H1 (cell line): ENCODE results near the gene SLC9C1. TPM values are rescaled to one million over a fixed set of nuclear protein-coding genes. Genes with fewer than 3 reads are reported as not detected.

ENCODE experiments used
- CTCF ChIA-PET: fragments of 300-600 bp; sonication (Branson Sonifier 250); formaldehyde crosslinking; loops from one replicate; lab custom pipeline; 2021; ENCODE audit not compliant: partially characterized antibody; lab: Charles Lee
- POLR2A ChIA-PET: fragments of 300-600 bp; sonication (Branson Sonifier 250); formaldehyde crosslinking; loops from one replicate; lab custom pipeline; 2021; ENCODE audit warnings: inconsistent platforms; ENCODE audit not compliant: partially characterized antibody; lab: Charles Lee
- DNase-seq, 2 experiments: peaks; one replicate each; pipeline versions ENCODE4 v3.0.0 to v3.0.0-alpha.2; 2010 to 2022; ENCODE audit warnings: low spot score in 2 of 2, low read depth in 1 of 2, mixed read lengths in 1 of 2
- FAIRE-seq: peaks from 2 replicates; lab custom pipeline; 2011; peaks lifted over from hg19 to GRCh38; lab: Jason Lieb, UNC
- H2AFZ ChIP-seq: 2 replicates; pipeline ENCODE4 v1.8.1; 2012; ENCODE audit warnings: low read length, inconsistent platforms
- H2AK5ac ChIP-seq: 2 replicates; pipeline ENCODE4 v1.6.1; 2013; ENCODE audit warnings: low read depth, low read length
- H2BK120ac ChIP-seq: replicated peaks from 2 replicates; pipeline ENCODE3; 2013; ENCODE audit warnings: low read depth, low read length, inconsistent platforms
- H2BK12ac ChIP-seq: 2 replicates; pipeline ENCODE4 v1.6.1; 2013; ENCODE audit warnings: low read depth, low read length
- H2BK15ac ChIP-seq: 2 replicates; pipeline ENCODE4 v1.6.1; 2013; ENCODE audit warnings: low read length
- H2BK20ac ChIP-seq: 2 replicates; pipeline ENCODE4 v1.6.1; 2013; ENCODE audit warnings: low read length
- H2BK5ac ChIP-seq: 2 replicates; pipeline ENCODE4 v1.6.1; 2013; ENCODE audit warnings: low read depth, low read length
- H3K14ac ChIP-seq: 2 replicates; pipeline ENCODE4 v1.6.1; 2013; ENCODE audit warnings: inconsistent platforms; ENCODE audit not compliant: insufficient read length
- H3K18ac ChIP-seq: 2 replicates; pipeline ENCODE4 v1.6.1; 2013; ENCODE audit warnings: low read length; ENCODE audit errors: extremely low read depth
- H3K23ac ChIP-seq: 2 replicates; pipeline ENCODE4 v1.6.1; 2013; ENCODE audit warnings: inconsistent platforms; ENCODE audit not compliant: insufficient read length
- H3K23me2 ChIP-seq: 2 replicates; pipeline ENCODE4 v1.6.1; 2013; ENCODE audit warnings: low read depth, low read length
- H3K27ac ChIP-seq: 2 replicates; pipeline ENCODE4 v1.6.1; 2011; ENCODE audit warnings: low read depth, low read length, inconsistent platforms
- H3K27me3 ChIP-seq, 4 experiments: replicated peaks in 1 of 4; 1 replicate in 1 of 4; 2 replicates in 3 of 4; pipeline versions ENCODE4 v1.6.1 to v1.8.1; 2011 to 2013; ENCODE audit warnings: low read length in 3 of 4, mild to moderate bottlenecking in 3 of 4, inconsistent platforms in 2 of 4, mixed read lengths in 2 of 4, moderate library complexity in 1 of 4; ENCODE audit not compliant: control insufficient read depth in 3 of 4, insufficient read depth in 3 of 4; ENCODE audit errors: extremely low read depth in 1 of 4
- H3K36me3 ChIP-seq, 4 experiments: 2 replicates each; pipeline versions ENCODE4 v1.6.1 to v1.8.1; 2011 to 2013; ENCODE audit warnings: mild to moderate bottlenecking in 4 of 4, low read length in 3 of 4, moderate library complexity in 2 of 4, control low read depth in 1 of 4, inconsistent platforms in 1 of 4; ENCODE audit not compliant: insufficient read depth in 4 of 4, control insufficient read depth in 2 of 4
- H3K4ac ChIP-seq: replicated peaks from 2 replicates; pipeline ENCODE3; 2013; ENCODE audit warnings: low read length, low read depth, mixed read lengths, inconsistent platforms; ENCODE audit not compliant: insufficient read length
- H3K4me1 ChIP-seq, 4 experiments: replicated peaks in 1 of 4; 1 replicate in 1 of 4; 2 replicates in 3 of 4; pipeline versions ENCODE4 v1.6.1 to v1.8.1; 2011 to 2013; ENCODE audit warnings: low read length in 3 of 4, inconsistent platforms in 2 of 4, mixed read lengths in 1 of 4; ENCODE audit not compliant: insufficient read depth in 4 of 4, control insufficient read depth in 3 of 4
- H3K4me2 ChIP-seq, 2 experiments: 2 replicates each; pipeline versions ENCODE4 v1.6.1 to v1.8.1; 2011 to 2013; ENCODE audit warnings: low read depth in 2 of 2, low read length in 2 of 2, control low read depth in 1 of 2, inconsistent platforms in 1 of 2, mild to moderate bottlenecking in 1 of 2; ENCODE audit not compliant: insufficient read depth in 1 of 2
- H3K4me3 ChIP-seq, 4 experiments: fragments of 200-600, 300-600 bp in 1 of 4; sonication (generic), shearing (Covaris generic), sonication (Bioruptor Twin) in 1 of 4; 2 replicates each; pipeline versions ENCODE4 v1.5.1 to v1.8.1; 2011 to 2016; ENCODE audit warnings: low read length in 4 of 4, low read depth in 3 of 4, control low read depth in 2 of 4, inconsistent platforms in 2 of 4, mild to moderate bottlenecking in 2 of 4, mixed read lengths in 1 of 4, moderate library complexity in 1 of 4; ENCODE audit not compliant: insufficient read depth in 2 of 4; ENCODE audit errors: extremely low read depth in 1 of 4
- H3K56ac ChIP-seq: replicated peaks from 2 replicates; pipeline ENCODE3; 2013; ENCODE audit warnings: low read depth, mild to moderate bottlenecking, mixed read lengths, low read length, inconsistent platforms; ENCODE audit not compliant: insufficient read length
- H3K79me1 ChIP-seq: 2 replicates; pipeline ENCODE4 v1.6.1; 2013; ENCODE audit warnings: low read depth, low read length, control low read depth
- H3K79me2 ChIP-seq, 2 experiments: 2 replicates each; pipeline versions ENCODE4 v1.6.1 to v1.8.1; 2012 to 2013; ENCODE audit warnings: low read length in 2 of 2, mild to moderate bottlenecking in 2 of 2, inconsistent platforms in 1 of 2; ENCODE audit not compliant: insufficient read depth in 2 of 2, control insufficient read depth in 1 of 2
- H3K9ac ChIP-seq, 4 experiments: replicated peaks in 1 of 4; 1 replicate in 1 of 4; 2 replicates in 3 of 4; pipeline versions ENCODE4 v1.6.1 to v1.8.1; 2011 to 2013; ENCODE audit warnings: low read depth in 3 of 4, low read length in 3 of 4, control low read depth in 2 of 4, mild to moderate bottlenecking in 2 of 4, moderate library complexity in 2 of 4, inconsistent platforms in 1 of 4; ENCODE audit errors: extremely low read depth in 1 of 4
- H3K9me3 ChIP-seq, 2 experiments: 2 replicates each; pipeline versions ENCODE4 v1.6.1 to v1.8.1; 2012 to 2013; ENCODE audit warnings: mild to moderate bottlenecking in 2 of 2, moderate library complexity in 2 of 2, control low read depth in 1 of 2, inconsistent platforms in 1 of 2, low read depth in 1 of 2, low read length in 1 of 2, mixed read lengths in 1 of 2; ENCODE audit not compliant: insufficient read depth in 2 of 2
- H4K20me1 ChIP-seq, 2 experiments: replicated peaks in 1 of 2; 2 replicates each; pipeline versions ENCODE3 to v1.8.1; 2011 to 2013; ENCODE audit warnings: inconsistent platforms in 2 of 2, low read length in 2 of 2, mild to moderate bottlenecking in 1 of 2; ENCODE audit not compliant: insufficient read depth in 2 of 2, control insufficient read depth in 1 of 2
- H4K5ac ChIP-seq: 2 replicates; pipeline ENCODE4 v1.6.1; 2013; ENCODE audit warnings: low read length, low read depth, mixed read lengths, inconsistent platforms; ENCODE audit not compliant: insufficient read length
- H4K8ac ChIP-seq: 2 replicates; pipeline ENCODE4 v1.8.0; 2013; ENCODE audit warnings: mild to moderate bottlenecking, moderate library complexity, low read length, inconsistent platforms; ENCODE audit not compliant: insufficient read depth; ENCODE audit errors: extremely low read depth
- H4K91ac ChIP-seq: replicated peaks from 2 replicates; pipeline ENCODE3; 2013; ENCODE audit warnings: low read length, mixed read lengths, inconsistent platforms; ENCODE audit not compliant: insufficient read length
- CHD1 ChIP-seq: IDR thresholded peaks from 2 replicates; pipeline ENCODE4 v1.6.1; 2012; ENCODE audit warnings: low read depth, low read length, improper control_type of control experiment
- CHD2 ChIP-seq: IDR thresholded peaks from 2 replicates; pipeline ENCODE4 v1.6.1; 2012; ENCODE audit warnings: low read length, improper control_type of control experiment
- EP300 ChIP-seq, 2 experiments: IDR thresholded peaks; 1 replicate in 1 of 2; 2 replicates in 1 of 2; pipeline ENCODE4 v1.6.1; 2011 to 2012; ENCODE audit warnings: low read depth in 2 of 2, low read length in 2 of 2, mild to moderate bottlenecking in 2 of 2, borderline replicate concordance in 1 of 2, inconsistent platforms in 1 of 2, moderate library complexity in 1 of 2
- GTF2F1 ChIP-seq: IDR thresholded peaks from 2 replicates; pipeline ENCODE4 v1.6.1; 2012; ENCODE audit warnings: low read depth, low read length, improper control_type of control experiment, borderline replicate concordance
- HDAC6 ChIP-seq: IDR thresholded peaks from one replicate; pipeline ENCODE4 v1.7.1; 2012; ENCODE audit warnings: low read depth, mild to moderate bottlenecking, inconsistent platforms, low read length, moderate library complexity
- JUND ChIP-seq: IDR thresholded peaks from 2 replicates; pipeline ENCODE4 v1.6.1; 2011; ENCODE audit warnings: mild to moderate bottlenecking, improper control_type of control experiment, low read length
- KDM5A ChIP-seq: fragments of 200-600 bp; IDR thresholded peaks from 2 replicates; pipeline ENCODE4 v1.7.1; 2012; ENCODE audit warnings: mild to moderate bottlenecking, low read length, inconsistent platforms, mixed read lengths
- NANOG ChIP-seq: IDR thresholded peaks from 2 replicates; pipeline ENCODE4 v1.6.1; 2011; ENCODE audit warnings: low read length, low read depth, mild to moderate bottlenecking, inconsistent platforms; ENCODE audit not compliant: insufficient read depth, poor library complexity, severe bottlenecking
- NRF1 ChIP-seq: IDR thresholded peaks from 2 replicates; pipeline ENCODE4 v1.6.1; 2011; ENCODE audit warnings: mild to moderate bottlenecking, low read depth, low read length, improper control_type of control experiment
- POU5F1 ChIP-seq: IDR thresholded peaks from 2 replicates; pipeline ENCODE4 v1.6.1; 2011; ENCODE audit warnings: low read depth, mild to moderate bottlenecking, low read length, moderate library complexity
- RAD21 ChIP-seq, 2 experiments: IDR thresholded peaks in 1 of 2; conservative IDR thresholded peaks in 1 of 2; 2 replicates each; pipeline ENCODE4 v1.6.1; 2011; ENCODE audit warnings: low read depth in 2 of 2, low read length in 2 of 2, improper control_type of control experiment in 1 of 2, inconsistent platforms in 1 of 2, mild to moderate bottlenecking in 1 of 2, moderate library complexity in 1 of 2
- RBBP5 ChIP-seq: IDR thresholded peaks from 2 replicates; pipeline ENCODE4 v1.7.1; 2012; ENCODE audit warnings: low read depth, mild to moderate bottlenecking, inconsistent platforms, low read length, moderate library complexity, borderline replicate concordance
- WGBS, 2 experiments: shearing (Covaris generic) in 1 of 2; methylation state at CpG; one replicate each; pipeline versions ENCODE4 v1.1.6 to v1.1.7; 2013 to 2015; ENCODE audit warnings: low lambda C conversion rate in 2 of 2, mixed read lengths in 2 of 2, inconsistent platforms in 1 of 2, low coverage in 1 of 2, missing lambda C conversion rate in 1 of 2; ENCODE audit not compliant: insufficient replicate concordance in 2 of 2, insufficient coverage in 1 of 2, insufficient read length in 1 of 2; ENCODE audit errors: extremely low coverage in 1 of 2, missing lambda C conversion rate in 1 of 2; 5-methylcytosine and 5-hydroxymethylcytosine counted together
- polyA plus RNA-seq, 7 experiments: library from polyadenylated mRNA; depleted of rRNA in 3 of 7; stranded (reverse) in 5 of 7; unstranded in 2 of 7; fragments of >200 nt in 5 of 7; fragments of 200-250 nt in 2 of 7; gene quantifications; 1 replicate in 5 of 7; 2 replicates in 1 of 7; 4 replicates in 1 of 7; pipeline versions ENCODE4 v1.2.1 to v1.2.3, GENCODE V29; 2011 to 2013; ENCODE audit warnings: missing spikeins in 2 of 7, mixed read lengths in 2 of 7
- total RNA-seq: library from RNA; stranded (reverse); fragmentation: NEBNext Ultra II Directional; extraction: Animal tissue kit (Norgen Biotek cat#: 25700); gene quantifications from 2 replicates; pipeline ENCODE4 v1.2.1, GENCODE V29; 2021
- TF ChIP-seq, protein P1 (sequence below): IDR thresholded peaks from 2 replicates; pipeline ENCODE4 v1.6.1; 2012; ENCODE audit warnings: inconsistent platforms

The SLC9C1 gene
- total and polyA plus RNA-seq, 2 of the 8 experiments (the other 6 are each of a cell fraction or from before 2014, with no cell fraction given), result 0.15 to 0.24 TPM

DNA sequence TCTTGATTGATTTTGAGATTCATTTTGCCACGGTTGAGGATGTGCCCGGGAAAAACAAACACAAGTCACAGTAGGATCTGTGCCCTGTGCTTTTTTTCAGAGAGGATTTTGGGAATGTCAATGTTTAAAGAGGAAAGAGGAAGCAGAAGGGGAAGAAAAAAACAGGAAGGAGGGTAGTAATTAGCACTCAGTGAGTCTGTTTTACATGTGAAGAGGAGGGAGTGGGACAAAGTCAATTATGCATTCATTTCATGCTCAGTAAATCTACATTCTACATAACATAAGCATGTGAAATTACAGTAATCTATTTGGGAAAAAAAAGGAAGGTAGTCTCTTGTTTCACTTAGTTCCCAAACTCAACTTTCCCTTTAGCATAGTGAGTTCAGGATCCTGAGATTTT lies 20.6 kb upstream of the SLC9C1 start:
- Histone ChIP-seq H3K18ac (no peak overlapping the region), H3K9ac (no peak overlapping the region), H3K79me2 (no peaks in the 10 kb centered on the region), H4K91ac (no peak overlapping the region), H3K9me3 (peaks cover 15 to 18% of the 10 kb centered on the region in 2 experiments), H2BK5ac (no peak overlapping the region), H2BK12ac (no peak overlapping the region), H3K56ac (no peak overlapping the region), H3K23me2 (no peaks in the 10 kb centered on the region), H4K8ac (no peak overlapping the region), H3K14ac (no peak overlapping the region), H4K20me1 (no peaks in the 10 kb centered on the region), H2BK15ac (no peak overlapping the region), H4K5ac (no peak overlapping the region), H3K4me1 (peaks cover 0 to 4% (median 2%) of the 10 kb centered on the region in 4 experiments; a peak in 4 of 7 replicates), H3K27ac (no peak overlapping the region), H3K4me2 (no peak overlapping the region), H3K4me3 (no peak overlapping the region), H3K27me3 (no peaks in the 10 kb centered on the region), H2AFZ (no peak overlapping the region), H3K36me3 (peaks cover 0 to 6% (median 0%) of the 10 kb centered on the region in 4 experiments; a peak in 2 of 8 replicates), H2AK5ac (no peak overlapping the region), H3K23ac (no peak overlapping the region), H3K79me1 (no peaks in the 10 kb centered on the region), H3K4ac (no peak overlapping the region), H2BK120ac (no peak overlapping the region), H2BK20ac (no peak overlapping the region)
- FAIRE-seq, result no peak
- no peak for DNase-seq
- TF ChIP-seq NANOG (no peak), NRF1 (no peak), CHD1 (no peak), GTF2F1 (no peak), CHD2 (no peak), KDM5A (no peak), RBBP5 (no peak), HDAC6 (no peak), EP300 (IDR thresholded peaks at IDR 0.05; ENCODE audit: borderline replicate concordance in 1 of 2, low read depth in 2 of 2, low read length in 2 of 2) (no peak), POU5F1 (no peak), JUND (no peak), RAD21 (IDR thresholded peaks at IDR 0.05 in 1 of 2, conservative IDR thresholded peaks at IDR 0.05 in 1 of 2; ENCODE audit: low read depth in 2 of 2, low read length in 2 of 2) (no peak)
- TF ChIP-seq, protein P1, sequence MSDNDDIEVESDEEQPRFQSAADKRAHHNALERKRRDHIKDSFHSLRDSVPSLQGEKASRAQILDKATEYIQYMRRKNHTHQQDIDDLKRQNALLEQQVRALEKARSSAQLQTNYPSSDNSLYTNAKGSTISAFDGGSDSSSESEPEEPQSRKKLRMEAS, result no peak
- WGBS, 2 experiments, result 58% methylated on average over 2 of the region's 2 CpGs; no CpG with 5 or more reads in 1 of the 2 experiments
- ChIA-PET POLR2A (interaction anchor here (1.1 to 2.7 kb wide), 3 partner anchors 10 to 21 kb away, joined by 3 to 9 read pairs (median 3); no protein-coding TSS in a partner anchor), CTCF (interaction anchor here (0.6 to 2.6 kb wide), 3 partner anchors 21 to 226 kb away, joined by 3 to 11 read pairs (median 3); partner anchors contain the start of gene SLC9C1)
